ENCODE measurements around the gene MMS19. TPM values are rescaled to one million over a fixed set of nuclear protein-coding genes. Genes with fewer than 3 reads are reported as not detected.
A peak's percentile ranks its signal among the peaks of the same experiment; 100 is the strongest.

The MMS19 gene
- total and polyA plus RNA-seq, 10 of the 15 experiments (the other 5 are each of a cell fraction or from before 2014, with no cell fraction given), result 40.2 to 112 (median 69.0) TPM

DNA sequence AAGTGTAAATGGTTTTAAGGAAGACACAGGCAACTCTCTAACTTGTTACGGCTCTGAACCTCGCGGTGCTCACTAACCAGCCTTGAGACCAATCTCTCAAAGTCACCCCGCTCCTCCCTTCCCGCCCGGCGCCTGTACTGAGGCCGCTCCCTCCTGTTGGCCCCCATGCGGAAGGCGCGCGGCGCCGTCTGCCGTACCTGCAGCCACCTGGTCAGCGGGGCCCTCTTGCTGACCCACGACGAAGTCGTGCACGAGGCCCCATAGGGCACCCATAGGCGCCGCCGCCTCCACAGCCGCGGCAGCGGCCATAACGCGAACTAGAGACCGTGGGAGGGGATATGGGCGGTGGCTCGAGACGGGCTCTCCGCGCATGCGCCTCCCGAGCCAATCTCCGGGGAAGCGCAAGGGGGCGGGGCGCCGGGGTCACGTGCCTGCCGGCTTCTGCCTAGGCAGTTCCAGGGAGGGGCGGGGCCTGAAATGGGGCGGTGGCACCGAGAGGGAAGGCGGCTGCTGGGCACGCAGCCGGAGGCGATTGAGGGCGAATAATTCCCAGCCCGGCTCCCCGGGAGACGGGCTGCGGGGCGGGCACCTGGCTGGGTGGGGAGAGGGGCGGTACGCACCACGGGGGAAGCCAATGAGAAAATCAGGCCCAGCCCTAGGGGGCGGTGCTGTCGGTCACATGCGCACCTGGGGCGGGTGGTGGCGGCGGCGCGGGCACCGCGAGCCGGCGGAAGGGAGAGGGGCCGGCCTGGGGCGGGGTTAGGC lies at the start of gene MMS19 (continued):
- TF ChIP-seq ZNF687 (IDR thresholded peaks at IDR 0.05), result no peak; the same call in none of the 2 replicates
- TF ChIP-seq BHLHE40 (IDR thresholded peaks at IDR 0.05; ENCODE audit: borderline replicate concordance in 1 of 2, low read depth in 2 of 2, low read length in 1 of 2), result peak; percentile 93 to 97
- TF ChIP-seq LARP7 (IDR thresholded peaks at IDR 0.05), result peak; percentile 94; the same call in 1 of the 2 replicates
- no peak for TF ChIP-seq STAT3 (IDR thresholded peaks at IDR 0.05; ENCODE audit: low read depth, low read length)
- TF ChIP-seq SRF (IDR thresholded peaks at IDR 0.05; ENCODE audit: low read depth in 2 of 2, low read length in 2 of 2), result 0 out of 4 replicates have a peak, but pooled peaks of 1 of the 2 experiments have one; percentile 6
- TF ChIP-seq POLR2AphosphoS5 (IDR thresholded peaks at IDR 0.05; ENCODE audit: low read length), result peak; percentile 18; the same call in 1 of the 2 replicates
- TF ChIP-seq NFYB (IDR thresholded peaks at IDR 0.05; ENCODE audit: insufficient read depth, low read depth, low read length), result peak; percentile 49; the same call in 1 of the 2 replicates
- TF ChIP-seq HCFC1 (IDR thresholded peaks at IDR 0.05; ENCODE audit: low read length), result peak; percentile 46; the same call in 1 of the 2 replicates
- TF ChIP-seq ATF3 (IDR thresholded peaks at IDR 0.05; ENCODE audit: borderline replicate concordance, extremely low read depth, low read depth, low read length), result peak; percentile 89; the same call in 1 of the 2 replicates
- peak; percentile 95 for TF ChIP-seq RAD51 (IDR thresholded peaks at IDR 0.05)
- TF ChIP-seq TBL1XR1 (IDR thresholded peaks at IDR 0.05; ENCODE audit: low read depth, low read length), result no peak
- 0 out of 2 replicates have a peak, but pooled peaks have one; percentile 7 for TF ChIP-seq EED (IDR thresholded peaks at IDR 0.05; ENCODE audit: low read depth)
- peak; percentile 65; the same call in 1 of the 2 replicates for TF ChIP-seq NKRF (conservative IDR thresholded peaks at IDR 0.05)
- peak; percentile 1 for TF ChIP-seq MYC (IDR thresholded peaks at IDR 0.05; ENCODE audit: insufficient read depth, insufficient read length, insufficient replicate concordance, low read length, severe bottlenecking)
- 0 out of 2 replicates have a peak, but pooled peaks have one; percentile 57 for TF ChIP-seq GATAD2B (conservative IDR thresholded peaks at IDR 0.05; ENCODE audit: low read depth)
- no peak for TF ChIP-seq IRF4 (IDR thresholded peaks at IDR 0.05; ENCODE audit: low read depth, low read length)
- TF ChIP-seq ATF7 (IDR thresholded peaks at IDR 0.05; ENCODE audit: low read depth), result no peak
- TF ChIP-seq RB1 (IDR thresholded peaks at IDR 0.05; ENCODE audit: borderline replicate concordance), result peak; percentile 72; the same call in 1 of the 2 replicates
- TF ChIP-seq NR2C1 (IDR thresholded peaks at IDR 0.05), result no peak
- TF ChIP-seq RCOR1 (conservative IDR thresholded peaks at IDR 0.05; ENCODE audit: low read depth, low read length), result no peak
- no peak for TF ChIP-seq MEF2A (IDR thresholded peaks at IDR 0.05; ENCODE audit: insufficient read depth, low read depth, low read length)
- TF ChIP-seq NRF1 (conservative IDR thresholded peaks at IDR 0.05; ENCODE audit: low read depth, low read length), result peak; percentile 74
- TF ChIP-seq HDAC6 (IDR thresholded peaks at IDR 0.05; ENCODE audit: unreplicated experiment), result peak; percentile 38
- TF ChIP-seq MAX (IDR thresholded peaks at IDR 0.05; ENCODE audit: low read depth, low read length), result peak; percentile 86
